Keratinocyte (primary cell): ENCODE measurements around the gene ANKS1A. TPM values are rescaled to one million over a fixed set of nuclear protein-coding genes. Genes with fewer than 3 reads are reported as not detected.

ENCODE experiments used
- DNase-seq: peaks from one replicate; pipeline ENCODE4 v3.0.0-alpha.2; 2011; ENCODE audit warnings: low read depth, missing footprints, low spot score
- FAIRE-seq: peaks from 2 replicates; lab custom pipeline; 2011; peaks lifted over from hg19 to GRCh38; lab: Jason Lieb, UNC
- H2AFZ ChIP-seq: 2 replicates; pipeline ENCODE4 v1.6.0; 2012; ENCODE audit warnings: low read length, control low read depth, inconsistent platforms; ENCODE audit not compliant: control insufficient read depth
- H3K27ac ChIP-seq: 2 replicates; pipeline ENCODE4 v1.5.1; 2011; ENCODE audit warnings: low read length; ENCODE audit not compliant: control insufficient read depth, insufficient read depth
- H3K27me3 ChIP-seq: 3 replicates; pipeline ENCODE4 v1.6.0; 2011; ENCODE audit warnings: low read length; ENCODE audit not compliant: control insufficient read depth, insufficient read depth; ENCODE audit errors: extremely low read depth
- H3K36me3 ChIP-seq, 2 experiments: 2 replicates in 1 of 2; 3 replicates in 1 of 2; pipeline ENCODE4 v1.5.1; 2011; ENCODE audit warnings: low read length in 2 of 2, mild to moderate bottlenecking in 1 of 2; ENCODE audit not compliant: control insufficient read depth in 2 of 2, insufficient read depth in 2 of 2; ENCODE audit errors: extremely low read depth in 1 of 2
- H3K4me1 ChIP-seq: 3 replicates; pipeline ENCODE4 v1.5.1; 2011; ENCODE audit warnings: low read length; ENCODE audit not compliant: control insufficient read depth, insufficient read depth; ENCODE audit errors: extremely low read depth
- H3K4me2 ChIP-seq: 3 replicates; pipeline ENCODE4 v1.6.0; 2011; ENCODE audit warnings: low read depth, low read length; ENCODE audit not compliant: control insufficient read depth, insufficient read depth; ENCODE audit errors: extremely low read depth
- H3K4me3 ChIP-seq, 3 experiments: fragments of 200-600 bp in 1 of 3; sonication (generic) in 1 of 3; 2 replicates in 2 of 3; 3 replicates in 1 of 3; pipeline ENCODE4 v1.5.1; 2011 to 2016; ENCODE audit warnings: low read length in 3 of 3, mild to moderate bottlenecking in 3 of 3, control low read depth in 2 of 3, inconsistent platforms in 1 of 3, low read depth in 1 of 3, mixed read lengths in 1 of 3, mixed run types in 1 of 3, moderate library complexity in 1 of 3; ENCODE audit not compliant: control insufficient read depth in 2 of 3, insufficient read depth in 2 of 3; ENCODE audit errors: extremely low read depth in 1 of 3
- H3K79me2 ChIP-seq: 2 replicates; pipeline ENCODE4 v1.6.0; 2012; ENCODE audit warnings: low read length; ENCODE audit not compliant: control insufficient read depth, insufficient read depth
- H3K9ac ChIP-seq: 3 replicates; pipeline ENCODE4 v1.6.0; 2011; ENCODE audit warnings: low read length; ENCODE audit not compliant: control insufficient read depth, insufficient read depth; ENCODE audit errors: extremely low read depth
- H3K9me1 ChIP-seq: 3 replicates; pipeline ENCODE4 v1.6.0; 2011; ENCODE audit warnings: low read length; ENCODE audit not compliant: control insufficient read depth, insufficient read depth; ENCODE audit errors: extremely low read depth
- H3K9me3 ChIP-seq: 2 replicates; pipeline ENCODE4 v1.5.1; 2012; ENCODE audit warnings: low read depth, low read length; ENCODE audit not compliant: control insufficient read depth
- H4K20me1 ChIP-seq: 3 replicates; pipeline ENCODE4 v1.6.0; 2011; ENCODE audit warnings: low read length; ENCODE audit not compliant: control insufficient read depth, insufficient read depth; ENCODE audit errors: extremely low read depth
- EZH2 ChIP-seq: IDR thresholded peaks from one replicate; pipeline ENCODE4 v1.6.1; 2012; ENCODE audit warnings: inconsistent platforms, mild to moderate bottlenecking, low read length, moderate library complexity
- dilution Hi-C: fragments of 300-500 bp; cut with MboI; formaldehyde crosslinking; loops from one replicate; pipeline ENCODE4 v1.7.0; 2020; ENCODE audit warnings: low sequenced_read_pairs; ENCODE audit not compliant: extremely low pct_ligation_motif_present
- polyA plus RNA-seq, 5 experiments: library from polyadenylated mRNA; depleted of rRNA in 3 of 5; stranded (reverse) in 3 of 5; stranded (forward) in 1 of 5; unstranded in 1 of 5; fragments of >200 nt; gene quantifications; 1 replicate in 1 of 5; 2 replicates in 3 of 5; 3 replicates in 1 of 5; pipeline versions ENCODE4 v1.2.1 to v1.2.3, GENCODE V29; 2011 to 2012; ENCODE audit warnings: missing spikeins in 2 of 5, low read depth in 1 of 5, low replicate concordance in 1 of 5
- TF ChIP-seq, protein P1 (sequence below), 3 experiments: IDR thresholded peaks in 1 of 3; conservative IDR thresholded peaks in 1 of 3; optimal IDR thresholded peaks in 1 of 3; 2 replicates in 2 of 3; 3 replicates in 1 of 3; pipeline versions ENCODE3 to v1.5.1; 2011; ENCODE audit warnings: low read length in 3 of 3, mild to moderate bottlenecking in 3 of 3, moderate library complexity in 2 of 3, control low read depth in 1 of 3, inconsistent platforms in 1 of 3; ENCODE audit not compliant: insufficient read depth in 2 of 3; ENCODE audit errors: extremely low read depth in 1 of 3

ANKS1A gene
- polyA plus RNA-seq, 1 donor (not counting 4 experiments of a cell fraction or from before 2014, with no cell fraction given): 8.6 TPM

DNA sequence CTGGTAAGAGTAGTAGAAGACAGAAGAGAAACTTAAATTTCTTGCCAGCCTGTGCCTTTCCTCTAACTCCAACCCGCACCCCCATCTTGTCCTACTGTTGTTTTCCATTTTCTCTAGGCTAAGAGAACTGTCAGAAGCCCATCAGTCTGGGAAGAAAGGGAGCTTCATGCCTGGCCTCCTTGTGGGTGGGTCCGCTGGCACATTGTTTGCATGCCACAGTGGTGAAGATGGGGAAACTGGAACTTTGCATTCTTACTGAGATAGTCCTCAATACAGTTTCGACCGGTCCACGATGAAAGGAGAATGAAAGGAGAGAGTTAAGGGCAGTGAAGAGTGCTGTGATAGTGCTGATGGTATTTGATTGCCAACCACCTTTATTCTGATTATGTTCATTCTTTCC, 149.0 kb downstream of the ANKS1A start:
- peaks cover 18% of the 10 kb centered on the region for H3K4me1 ChIP-seq
- no peaks in the 10 kb centered on the region for H3K27me3 ChIP-seq
- no peak overlapping the region for H3K4me3 ChIP-seq
- no peaks in the 10 kb centered on the region for H4K20me1 ChIP-seq
- no peak for DNase-seq
- H3K79me2 ChIP-seq: no peaks in the 10 kb centered on the region
- no peak overlapping the region for H3K27ac ChIP-seq
- H3K9me1 ChIP-seq: no peaks in the 10 kb centered on the region
- dilution Hi-C loops: no loop called here
- TF ChIP-seq EZH2: no peak
- TF ChIP-seq, protein P1, sequence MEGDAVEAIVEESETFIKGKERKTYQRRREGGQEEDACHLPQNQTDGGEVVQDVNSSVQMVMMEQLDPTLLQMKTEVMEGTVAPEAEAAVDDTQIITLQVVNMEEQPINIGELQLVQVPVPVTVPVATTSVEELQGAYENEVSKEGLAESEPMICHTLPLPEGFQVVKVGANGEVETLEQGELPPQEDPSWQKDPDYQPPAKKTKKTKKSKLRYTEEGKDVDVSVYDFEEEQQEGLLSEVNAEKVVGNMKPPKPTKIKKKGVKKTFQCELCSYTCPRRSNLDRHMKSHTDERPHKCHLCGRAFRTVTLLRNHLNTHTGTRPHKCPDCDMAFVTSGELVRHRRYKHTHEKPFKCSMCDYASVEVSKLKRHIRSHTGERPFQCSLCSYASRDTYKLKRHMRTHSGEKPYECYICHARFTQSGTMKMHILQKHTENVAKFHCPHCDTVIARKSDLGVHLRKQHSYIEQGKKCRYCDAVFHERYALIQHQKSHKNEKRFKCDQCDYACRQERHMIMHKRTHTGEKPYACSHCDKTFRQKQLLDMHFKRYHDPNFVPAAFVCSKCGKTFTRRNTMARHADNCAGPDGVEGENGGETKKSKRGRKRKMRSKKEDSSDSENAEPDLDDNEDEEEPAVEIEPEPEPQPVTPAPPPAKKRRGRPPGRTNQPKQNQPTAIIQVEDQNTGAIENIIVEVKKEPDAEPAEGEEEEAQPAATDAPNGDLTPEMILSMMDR (optimal IDR thresholded peaks at IDR 0.05 in 1 of 3, IDR thresholded peaks at IDR 0.05 in 1 of 3, conservative IDR thresholded peaks at IDR 0.05 in 1 of 3; ENCODE audit: extremely low read depth in 1 of 3, insufficient read depth in 2 of 3, low read length in 3 of 3): no peak
- no peak overlapping the region for H3K9ac ChIP-seq
- H2AFZ ChIP-seq: no peak overlapping the region
- H3K4me2 ChIP-seq: no peak overlapping the region
- peaks cover 3 to 4% of the 10 kb centered on the region in 2 experiments for H3K36me3 ChIP-seq
- no peak for FAIRE-seq
- H3K9me3 ChIP-seq: no peaks in the 10 kb centered on the region

DNA sequence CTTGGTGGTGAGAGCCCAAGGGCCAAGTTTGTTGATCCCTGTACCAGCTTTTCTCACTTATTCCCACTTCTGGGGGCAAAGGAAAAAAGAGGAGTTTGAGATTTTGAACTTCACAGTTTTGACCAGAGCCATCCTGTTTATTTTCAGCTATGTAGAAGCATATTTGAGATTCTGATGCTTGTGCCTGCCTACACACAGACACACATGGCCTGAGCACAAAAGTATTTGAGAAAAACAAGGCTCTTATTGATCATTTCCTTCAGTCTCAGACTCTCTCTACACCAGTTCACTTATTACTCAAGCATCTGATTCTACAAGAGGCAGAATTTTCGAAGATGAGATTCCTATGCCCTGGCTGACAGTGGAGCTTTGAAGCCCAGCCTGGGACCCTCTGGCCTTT, 151.3 kb downstream of the ANKS1A start:
- H3K4me2 ChIP-seq: no peak overlapping the region

More for the DNA sequence above, 151.3 kb downstream of the ANKS1A start:
- Histone ChIP-seq H3K79me2 (no peaks in the 10 kb centered on the region), H3K9ac (no peak overlapping the region), H2AFZ (no peak overlapping the region), H3K9me3 (no peaks in the 10 kb centered on the region), H3K27me3 (no peaks in the 10 kb centered on the region), H3K27ac (no peak overlapping the region), H3K4me1 (peaks cover 19% of the 10 kb centered on the region), H3K4me3 (no peak overlapping the region), H3K36me3 (peaks cover 0 to 4% of the 10 kb centered on the region in 2 experiments), H4K20me1 (no peaks in the 10 kb centered on the region), H3K9me1 (no peaks in the 10 kb centered on the region)
- FAIRE-seq (no peak), DNase-seq (no peak)
- dilution Hi-C loops: no loop called here
- TF ChIP-seq, protein P1 (optimal IDR thresholded peaks at IDR 0.05 in 1 of 3, IDR thresholded peaks at IDR 0.05 in 1 of 3, conservative IDR thresholded peaks at IDR 0.05 in 1 of 3; ENCODE audit: extremely low read depth in 1 of 3, insufficient read depth in 2 of 3, low read length in 3 of 3): no peak
- no peak for TF ChIP-seq EZH2
